Measurements from ENCODE around the gene NCOA1. TPM values are rescaled to one million over a fixed set of nuclear protein-coding genes. Genes with fewer than 3 reads are reported as not detected.

NCOA1 gene
- polyA plus RNA-seq, 3 donors: 7.3 to 30.2 (median 10.2) TPM

DNA sequence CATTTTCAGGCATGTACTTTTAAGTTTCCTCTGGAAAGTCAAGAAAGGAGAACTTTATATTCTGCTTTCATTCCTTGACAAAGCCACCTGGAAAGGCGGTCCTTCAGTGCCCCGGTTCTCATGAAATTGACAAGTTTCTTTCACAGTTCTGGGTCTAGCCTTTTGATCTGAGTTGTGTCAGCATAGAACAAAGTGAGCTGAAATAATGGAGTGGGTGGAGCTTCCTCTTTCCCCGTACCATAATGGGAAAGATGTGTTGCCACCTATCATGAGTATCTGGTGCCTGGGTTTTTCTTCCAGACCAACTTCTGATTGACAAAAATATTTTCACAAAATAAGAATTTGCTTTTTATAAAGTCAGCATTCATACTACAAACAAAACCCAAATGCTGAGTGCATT is 252.9 kb downstream of the NCOA1 start:
- 100% methylated on average over 1 of the region's 3 CpGs for WGBS (ENCODE audit: insufficient coverage)
- peaks cover 46 to 88% of the 10 kb centered on the region in 2 donors for H3K36me3 ChIP-seq (replicated peaks in 1 of 2; ENCODE audit: control insufficient read depth in 1 of 2, insufficient read depth in 2 of 2, low read length in 2 of 2)
- Mint-ChIP-seq H3K4me1 (no peaks in the 10 kb centered on the region), H3K27ac (no peak overlapping the region), H3K36me3 (peaks cover 58 to 73% of the 10 kb centered on the region in 2 donors), H3K4me3 (no peak overlapping the region), H3K27me3 (ENCODE audit: low read depth in 3 of 3) (peaks cover 0 to 1% (median 0%) of the 10 kb centered on the region in 3 donors), H3K9me3 (no peaks in the 10 kb centered on the region)
- intact Hi-C loops (cut with micrococcal nuclease): no loop called here
- H3K79me2 ChIP-seq (ENCODE audit: insufficient read depth, low read length): no peaks in the 10 kb centered on the region
- no peak overlapping the region for H2AFZ ChIP-seq (ENCODE audit: insufficient read depth, low read depth, low read length, poor library complexity, severe bottlenecking)
- H3K9me3 ChIP-seq (replicated peaks in 1 of 2; ENCODE audit: control insufficient read depth in 1 of 2, insufficient read depth in 1 of 2, low read length in 2 of 2): no peaks in the 10 kb centered on the region
- DNase-seq: no peak
- H4K20me1 ChIP-seq (ENCODE audit: insufficient read depth, low read length): peaks cover 8% of the 10 kb centered on the region
- no peak overlapping the region for H3K9ac ChIP-seq (ENCODE audit: insufficient read depth, low read length, poor library complexity, severe bottlenecking)
- H3K4me1 ChIP-seq (ENCODE audit: control insufficient read depth in 1 of 2, insufficient read depth in 2 of 2, low read length in 2 of 2): no peaks in the 10 kb centered on the region
- no peak overlapping the region for H3K4me3 ChIP-seq (replicated peaks in 1 of 3; ENCODE audit: low read depth in 2 of 3, low read length in 3 of 3)
- TF ChIP-seq, protein P1, sequence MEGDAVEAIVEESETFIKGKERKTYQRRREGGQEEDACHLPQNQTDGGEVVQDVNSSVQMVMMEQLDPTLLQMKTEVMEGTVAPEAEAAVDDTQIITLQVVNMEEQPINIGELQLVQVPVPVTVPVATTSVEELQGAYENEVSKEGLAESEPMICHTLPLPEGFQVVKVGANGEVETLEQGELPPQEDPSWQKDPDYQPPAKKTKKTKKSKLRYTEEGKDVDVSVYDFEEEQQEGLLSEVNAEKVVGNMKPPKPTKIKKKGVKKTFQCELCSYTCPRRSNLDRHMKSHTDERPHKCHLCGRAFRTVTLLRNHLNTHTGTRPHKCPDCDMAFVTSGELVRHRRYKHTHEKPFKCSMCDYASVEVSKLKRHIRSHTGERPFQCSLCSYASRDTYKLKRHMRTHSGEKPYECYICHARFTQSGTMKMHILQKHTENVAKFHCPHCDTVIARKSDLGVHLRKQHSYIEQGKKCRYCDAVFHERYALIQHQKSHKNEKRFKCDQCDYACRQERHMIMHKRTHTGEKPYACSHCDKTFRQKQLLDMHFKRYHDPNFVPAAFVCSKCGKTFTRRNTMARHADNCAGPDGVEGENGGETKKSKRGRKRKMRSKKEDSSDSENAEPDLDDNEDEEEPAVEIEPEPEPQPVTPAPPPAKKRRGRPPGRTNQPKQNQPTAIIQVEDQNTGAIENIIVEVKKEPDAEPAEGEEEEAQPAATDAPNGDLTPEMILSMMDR (IDR thresholded peaks at IDR 0.05): no peak
- H3K27me3 ChIP-seq (ENCODE audit: control insufficient read depth in 2 of 2, insufficient read depth in 2 of 2, low read length in 2 of 2): no peaks in the 10 kb centered on the region
- H3K27ac ChIP-seq (ENCODE audit: low read depth in 1 of 2, low read length in 2 of 2): no peak overlapping the region
- no peak overlapping the region for H3K4me2 ChIP-seq (replicated peaks; ENCODE audit: extremely low read depth, low read length, poor library complexity, severe bottlenecking)

DNA sequence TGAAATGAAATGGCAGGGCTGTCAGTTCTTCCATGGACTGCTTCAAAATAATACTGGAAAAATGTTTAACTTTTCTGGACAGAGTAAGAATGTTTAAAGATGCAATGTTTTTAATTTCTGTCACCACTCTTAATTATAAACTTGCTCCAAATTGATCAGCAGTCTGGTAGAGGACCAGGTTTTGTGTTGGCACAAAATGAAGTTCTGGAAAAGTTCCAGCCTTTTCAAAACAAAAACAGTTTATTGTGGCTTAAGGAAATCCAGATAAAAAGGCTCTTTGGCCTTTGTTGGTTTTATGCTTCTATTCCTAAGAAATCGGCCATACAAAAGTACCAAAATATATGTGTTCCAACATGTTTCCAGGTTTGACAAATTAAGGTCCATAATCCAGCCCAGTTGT is 253.3 kb downstream of the NCOA1 start:
- H3K36me3 Mint-ChIP-seq: peaks cover 58 to 73% of the 10 kb centered on the region in 2 donors
- peaks cover 0 to 1% (median 0%) of the 10 kb centered on the region in 3 donors for H3K27me3 Mint-ChIP-seq (ENCODE audit: low read depth in 3 of 3)
- no peak for DNase-seq
- no peaks in the 10 kb centered on the region for H3K27me3 ChIP-seq (ENCODE audit: control insufficient read depth in 2 of 2, insufficient read depth in 2 of 2, low read length in 2 of 2)
- intact Hi-C loops (cut with micrococcal nuclease): no loop called here
- H2AFZ ChIP-seq (ENCODE audit: insufficient read depth, low read depth, low read length, poor library complexity, severe bottlenecking): no peak overlapping the region
- no CpG with 5 or more reads among the region's 1 CpG for WGBS (ENCODE audit: insufficient coverage)
- no peak overlapping the region for H3K4me3 Mint-ChIP-seq
- peaks cover 8% of the 10 kb centered on the region for H4K20me1 ChIP-seq (ENCODE audit: insufficient read depth, low read length)
- no peaks in the 10 kb centered on the region for H3K9me3 ChIP-seq (replicated peaks in 1 of 2; ENCODE audit: control insufficient read depth in 1 of 2, insufficient read depth in 1 of 2, low read length in 2 of 2)
- no peak overlapping the region for H3K4me2 ChIP-seq (replicated peaks; ENCODE audit: extremely low read depth, low read length, poor library complexity, severe bottlenecking)
- no peaks in the 10 kb centered on the region for H3K4me1 Mint-ChIP-seq
- H3K4me3 ChIP-seq (replicated peaks in 1 of 3; ENCODE audit: low read depth in 2 of 3, low read length in 3 of 3): no peak overlapping the region
- no peaks in the 10 kb centered on the region for H3K9me3 Mint-ChIP-seq
- no peaks in the 10 kb centered on the region for H3K79me2 ChIP-seq (ENCODE audit: insufficient read depth, low read length)
- no peak overlapping the region for H3K27ac Mint-ChIP-seq
- H3K9ac ChIP-seq (ENCODE audit: insufficient read depth, low read length, poor library complexity, severe bottlenecking): no peak overlapping the region
- H3K4me1 ChIP-seq (ENCODE audit: control insufficient read depth in 1 of 2, insufficient read depth in 2 of 2, low read length in 2 of 2): no peaks in the 10 kb centered on the region
- TF ChIP-seq, protein P1 (IDR thresholded peaks at IDR 0.05): no peak
- peaks cover 42 to 89% of the 10 kb centered on the region in 2 donors for H3K36me3 ChIP-seq (replicated peaks in 1 of 2; ENCODE audit: control insufficient read depth in 1 of 2, insufficient read depth in 2 of 2, low read length in 2 of 2)
- no peak overlapping the region for H3K27ac ChIP-seq (ENCODE audit: low read depth in 1 of 2, low read length in 2 of 2)

All from CD14-positive monocyte (primary cell).